HepG2 (cell line): Measurements from ENCODE around the gene PALM3. TPM values are rescaled to one million over a fixed set of nuclear protein-coding genes. Genes with fewer than 3 reads are reported as not detected.

Experiments used
- ATAC-seq: fragments of 200-7000 bp; cut with Tn5 transposase; 3 replicates; pipeline ENCODE4 v1.9.1; 2020; ENCODE audit warnings: mild to moderate bottlenecking, moderate library complexity
- BruUV-seq: library from RNA; stranded (reverse); fragments of 400-500 nt; replicated peaks from 2 replicates; lab custom pipeline; 2021; lab: Mats Ljungman, UMichigan
- CTCF ChIA-PET: fragments of 300-600 bp; formaldehyde crosslinking; extraction: SDS; loops from one replicate; lab custom pipeline; 2021; ENCODE audit warnings: low total read pairs, inconsistent platforms, low intra/inter-chr PET ratio; lab: Yijun Ruan, JAX
- POLR2A ChIA-PET: fragments of 350-600 bp; sonication (Branson Sonifier 250); formaldehyde crosslinking; loops from one replicate; lab custom pipeline; 2020; ENCODE audit warnings: antibody characterized with exemption, inconsistent platforms; lab: Yijun Ruan, JAX
- DNase-seq: peaks from one replicate; pipeline ENCODE4 v3.0.0-alpha.2; 2015; ENCODE audit warnings: low spot score
- FAIRE-seq: peaks from 3 replicates; lab custom pipeline; 2011; peaks lifted over from hg19 to GRCh38; lab: Jason Lieb, UNC
- H2AFZ ChIP-seq: one replicate; pipeline ENCODE4 v1.6.1; 2011; ENCODE audit warnings: low read length, inconsistent platforms
- H3K27ac ChIP-seq: fragments of 300-600 bp; 3 replicates; pipeline ENCODE4 v1.8.0; 2011; ENCODE audit warnings: mixed run types, mild to moderate bottlenecking, mixed read lengths, low read length, inconsistent platforms; ENCODE audit not compliant: insufficient read depth; ENCODE audit errors: extremely low read length
- H3K27me3 ChIP-seq, 2 experiments: fragments of 200-600 bp in 1 of 2; 2 replicates in 1 of 2; 3 replicates in 1 of 2; pipeline versions ENCODE4 v1.6.0 to v1.8.0; 2011; ENCODE audit warnings: low read length in 2 of 2, mild to moderate bottlenecking in 2 of 2, moderate library complexity in 2 of 2, inconsistent platforms in 1 of 2; ENCODE audit not compliant: insufficient read depth in 2 of 2, control insufficient read depth in 1 of 2
- H3K36me3 ChIP-seq, 2 experiments: fragments of 200-600 bp in 1 of 2; replicated peaks in 1 of 2; 2 replicates in 1 of 2; 3 replicates in 1 of 2; pipeline versions ENCODE4 v1.5.1 to v1.8.0; 2011; ENCODE audit warnings: low read length in 2 of 2, inconsistent platforms in 1 of 2; ENCODE audit not compliant: insufficient read depth in 2 of 2, control insufficient read depth in 1 of 2
- H3K4me1 ChIP-seq: 2 replicates; pipeline ENCODE4 v1.5.1; 2012; ENCODE audit warnings: low read length, inconsistent platforms; ENCODE audit not compliant: insufficient read depth
- H3K4me2 ChIP-seq: 2 replicates; pipeline ENCODE4 v1.6.0; 2011; ENCODE audit warnings: low read depth, low read length, inconsistent platforms
- H3K4me3 ChIP-seq, 3 experiments: fragments of 200-600 bp in 1 of 3; sonication (generic), shearing (Covaris generic) in 1 of 3; replicated peaks in 1 of 3; 2 replicates each; pipeline ENCODE4 v1.5.1; 2011 to 2016; ENCODE audit warnings: low read length in 3 of 3, inconsistent platforms in 2 of 3, low read depth in 2 of 3, mild to moderate bottlenecking in 2 of 3, control low read depth in 1 of 3, mixed read lengths in 1 of 3; ENCODE audit not compliant: insufficient read depth in 1 of 3
- H3K79me2 ChIP-seq: one replicate; pipeline ENCODE4 v1.6.1; 2011; ENCODE audit warnings: low read length, inconsistent platforms; ENCODE audit not compliant: insufficient read depth
- H3K9ac ChIP-seq: 2 replicates; pipeline ENCODE4 v1.6.0; 2011; ENCODE audit warnings: mild to moderate bottlenecking, low read depth, low read length, inconsistent platforms; ENCODE audit not compliant: insufficient read depth
- H3K9me3 ChIP-seq: 2 replicates; pipeline ENCODE4 v1.5.1; 2012; ENCODE audit warnings: mild to moderate bottlenecking, low read length
- H4K20me1 ChIP-seq: 2 replicates; pipeline ENCODE4 v1.6.0; 2011; ENCODE audit warnings: inconsistent platforms, mild to moderate bottlenecking, low read length, moderate library complexity; ENCODE audit not compliant: insufficient read depth
- ATAD3A ChIP-seq: sonication (generic); formaldehyde crosslinking; IDR thresholded peaks from 2 replicates; pipeline ENCODE4 v1.4.0; 2020; ENCODE audit warnings: missing genetic modification reagents
- E2F2 ChIP-seq: sonication (generic); formaldehyde crosslinking; IDR thresholded peaks from 2 replicates; pipeline ENCODE4 v1.4.0; 2020; ENCODE audit warnings: missing genetic modification reagents, borderline replicate concordance
- MATR3 ChIP-seq: sonication (generic); formaldehyde crosslinking; IDR thresholded peaks from 2 replicates; pipeline ENCODE4 v1.4.0; 2020; ENCODE audit warnings: missing genetic modification reagents
- RAD21 ChIP-seq: fragments of 450-650 bp; formaldehyde crosslinking; IDR thresholded peaks from 2 replicates; pipeline ENCODE4 v1.5.0; 2020; ENCODE audit warnings: mild to moderate bottlenecking
- SAP130 ChIP-seq: IDR thresholded peaks from 2 replicates; pipeline ENCODE4 v1.6.1; 2016; ENCODE audit warnings: low read depth
- SKIL ChIP-seq: sonication (generic); formaldehyde crosslinking; IDR thresholded peaks from 2 replicates; pipeline ENCODE4 v1.8.0; 2022; ENCODE audit warnings: missing genetic modification reagents, mild to moderate bottlenecking, moderate library complexity, borderline replicate concordance
- SMC3 ChIP-seq: IDR thresholded peaks from 2 replicates; pipeline ENCODE4 v1.6.1; 2011; ENCODE audit warnings: low read length, improper control_type of control experiment
- STAG1 ChIP-seq: sonication (generic); formaldehyde crosslinking; IDR thresholded peaks from 2 replicates; pipeline ENCODE4 v1.4.0; 2020; ENCODE audit warnings: missing genetic modification reagents
- TERF1 ChIP-seq: sonication (generic); formaldehyde crosslinking; IDR thresholded peaks from 2 replicates; pipeline ENCODE4 v1.8.0; 2022; ENCODE audit warnings: mild to moderate bottlenecking, missing genetic modification reagents, moderate library complexity
- THAP11 ChIP-seq: IDR thresholded peaks from 2 replicates; pipeline ENCODE4 v1.6.1; 2016; ENCODE audit warnings: missing biosample characterization, missing genetic modification reagents
- ZBTB33 ChIP-seq: sonication (generic); formaldehyde crosslinking; IDR thresholded peaks from 2 replicates; pipeline ENCODE4 v1.4.0; 2020; ENCODE audit warnings: missing genetic modification reagents
- WGBS: methylation state at CpG from one replicate; pipeline ENCODE4 v1.1.6; 2017; ENCODE audit warnings: low lambda C conversion rate; 5-methylcytosine and 5-hydroxymethylcytosine counted together
- in situ Hi-C: cut with HindIII; loops from 2 replicates; pipeline ENCODE4 v1.10.0; 2017; ENCODE audit warnings: low pct_unique_long_range_greater_than_20kb; ENCODE audit not compliant: extremely low pct_ligation_motif_present
- intact Hi-C: fragments of 100-400 bp; cut with micrococcal nuclease; formaldehyde crosslinking; loops from one replicate; pipeline ENCODE4 v1.10.0; 2022; ENCODE audit not compliant: unreplicated experiment
- polyA plus RNA-seq, 8 experiments: library from polyadenylated mRNA; depleted of rRNA in 3 of 8; stranded (reverse) in 7 of 8; unstranded in 1 of 8; fragments of >200 nt; fragmentation: Illumina TruSeq in 4 of 8; extraction: Trizol in 4 of 8; gene quantifications; 2 replicates each; pipeline versions ENCODE4 v1.2.1 to v1.2.3, GENCODE V29; 2011 to 2016; ENCODE audit warnings: low read depth in 4 of 8, missing spikeins in 1 of 8, mixed read lengths in 1 of 8; ENCODE audit not compliant: insufficient read depth in 1 of 8
- total RNA-seq, 5 experiments: library from RNA; depleted of rRNA; stranded (reverse); fragments of >200 nt; fragmentation: Illumina TruSeq; extraction: Trizol; gene quantifications; 2 replicates each; pipeline ENCODE4 v1.2.3, GENCODE V29; 2016; ENCODE audit warnings: low read depth in 1 of 5
- TF ChIP-seq, protein P1 (sequence below): sonication (generic); formaldehyde crosslinking; IDR thresholded peaks from 2 replicates; pipeline ENCODE4 v1.4.0; 2020; ENCODE audit warnings: missing genetic modification reagents
- TF ChIP-seq, protein P2 (sequence below): sonication (generic); formaldehyde crosslinking; IDR thresholded peaks from 2 replicates; pipeline ENCODE4 v1.5.0; 2020; ENCODE audit warnings: mild to moderate bottlenecking, missing genetic modification reagents, moderate library complexity

PALM3 gene
- total and polyA plus RNA-seq, 2 of the 13 experiments (the other 11 are each of a cell fraction or from before 2014, with no cell fraction given) = 0.79 to 2.4 TPM

DNA sequence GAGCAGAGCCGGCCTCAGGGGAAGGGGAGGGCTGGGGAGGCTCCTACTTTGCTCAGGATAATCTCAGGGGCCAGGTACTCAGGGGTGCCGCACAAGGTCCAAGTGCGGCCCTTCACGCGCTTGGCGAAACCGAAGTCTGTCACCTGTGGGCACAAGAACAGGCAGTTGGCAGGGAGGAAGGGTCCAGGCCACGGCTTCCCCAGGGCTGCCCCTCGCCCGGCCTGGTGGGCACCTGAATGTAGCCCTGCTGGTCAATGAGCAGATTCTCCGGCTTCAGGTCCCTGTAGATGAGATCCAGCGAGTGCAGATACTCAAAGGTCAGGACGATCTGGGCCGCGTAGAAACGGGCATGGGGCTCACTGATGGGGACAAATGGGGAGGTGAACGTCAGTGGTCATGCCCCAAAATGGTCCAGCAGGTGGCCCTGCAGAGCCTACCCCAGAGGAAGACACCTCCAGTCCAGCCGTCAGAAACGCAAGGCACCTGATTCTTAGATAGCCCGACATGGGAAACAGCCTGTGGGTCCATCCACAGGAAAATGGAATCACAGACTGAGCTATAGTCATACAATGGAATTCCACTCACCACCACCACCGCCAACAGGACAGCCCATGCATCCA lies 35.8 kb upstream of the PALM3 start:
- peaks cover 4 to 22% of the 10 kb centered on the region in 2 experiments for H3K36me3 ChIP-seq
- H3K9me3 ChIP-seq = peaks cover 6% of the 10 kb centered on the region; the same call in 1 of the 2 replicates
- no peak overlapping the region for H3K27ac ChIP-seq
- FAIRE-seq (no peak), DNase-seq (no peak), ATAC-seq (peak; percentile 73)
- no peak overlapping the region for H3K4me2 ChIP-seq
- no peaks in the 10 kb centered on the region for H4K20me1 ChIP-seq
- no peak overlapping the region for H3K9ac ChIP-seq
- H3K4me3 ChIP-seq = no peak overlapping the region
- intact Hi-C loops (no loop called here), in situ Hi-C loops (no loop called here)
- no peaks in the 10 kb centered on the region for H3K79me2 ChIP-seq
- no peaks in the 10 kb centered on the region for H3K4me1 ChIP-seq
- 87% methylated on average over 15 of the region's 21 CpGs for WGBS
- no TSS peak for BruUV-seq
- no peak overlapping the region for H2AFZ ChIP-seq
- no peaks in the 10 kb centered on the region for H3K27me3 ChIP-seq
- CTCF ChIA-PET = interaction anchor here (0.6 to 1.4 kb wide), 3 partner anchors 15 to 40 kb away, joined by 3 to 5 read pairs (median 3); no protein-coding TSS in a partner anchor
- POLR2A ChIA-PET = no interaction called here
- 0 out of 2 replicates have a peak, but pooled peaks have one; percentile 26 for TF ChIP-seq E2F2 (CRISPR knock-in tag)
- TF ChIP-seq, protein P1, sequence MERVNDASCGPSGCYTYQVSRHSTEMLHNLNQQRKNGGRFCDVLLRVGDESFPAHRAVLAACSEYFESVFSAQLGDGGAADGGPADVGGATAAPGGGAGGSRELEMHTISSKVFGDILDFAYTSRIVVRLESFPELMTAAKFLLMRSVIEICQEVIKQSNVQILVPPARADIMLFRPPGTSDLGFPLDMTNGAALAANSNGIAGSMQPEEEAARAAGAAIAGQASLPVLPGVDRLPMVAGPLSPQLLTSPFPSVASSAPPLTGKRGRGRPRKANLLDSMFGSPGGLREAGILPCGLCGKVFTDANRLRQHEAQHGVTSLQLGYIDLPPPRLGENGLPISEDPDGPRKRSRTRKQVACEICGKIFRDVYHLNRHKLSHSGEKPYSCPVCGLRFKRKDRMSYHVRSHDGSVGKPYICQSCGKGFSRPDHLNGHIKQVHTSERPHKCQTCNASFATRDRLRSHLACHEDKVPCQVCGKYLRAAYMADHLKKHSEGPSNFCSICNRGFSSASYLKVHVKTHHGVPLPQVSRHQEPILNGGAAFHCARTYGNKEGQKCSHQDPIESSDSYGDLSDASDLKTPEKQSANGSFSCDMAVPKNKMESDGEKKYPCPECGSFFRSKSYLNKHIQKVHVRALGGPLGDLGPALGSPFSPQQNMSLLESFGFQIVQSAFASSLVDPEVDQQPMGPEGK (CRISPR knock-in tag) = no peak
- peak; percentile 82 for TF ChIP-seq ZBTB33 (CRISPR knock-in tag)
- no peak for TF ChIP-seq ATAD3A
- TF ChIP-seq, protein P2, sequence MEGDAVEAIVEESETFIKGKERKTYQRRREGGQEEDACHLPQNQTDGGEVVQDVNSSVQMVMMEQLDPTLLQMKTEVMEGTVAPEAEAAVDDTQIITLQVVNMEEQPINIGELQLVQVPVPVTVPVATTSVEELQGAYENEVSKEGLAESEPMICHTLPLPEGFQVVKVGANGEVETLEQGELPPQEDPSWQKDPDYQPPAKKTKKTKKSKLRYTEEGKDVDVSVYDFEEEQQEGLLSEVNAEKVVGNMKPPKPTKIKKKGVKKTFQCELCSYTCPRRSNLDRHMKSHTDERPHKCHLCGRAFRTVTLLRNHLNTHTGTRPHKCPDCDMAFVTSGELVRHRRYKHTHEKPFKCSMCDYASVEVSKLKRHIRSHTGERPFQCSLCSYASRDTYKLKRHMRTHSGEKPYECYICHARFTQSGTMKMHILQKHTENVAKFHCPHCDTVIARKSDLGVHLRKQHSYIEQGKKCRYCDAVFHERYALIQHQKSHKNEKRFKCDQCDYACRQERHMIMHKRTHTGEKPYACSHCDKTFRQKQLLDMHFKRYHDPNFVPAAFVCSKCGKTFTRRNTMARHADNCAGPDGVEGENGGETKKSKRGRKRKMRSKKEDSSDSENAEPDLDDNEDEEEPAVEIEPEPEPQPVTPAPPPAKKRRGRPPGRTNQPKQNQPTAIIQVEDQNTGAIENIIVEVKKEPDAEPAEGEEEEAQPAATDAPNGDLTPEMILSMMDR (CRISPR knock-in tag) = peak; percentile 57
- peak; percentile 56 for TF ChIP-seq STAG1
- no peak for TF ChIP-seq TERF1
- no peak for TF ChIP-seq SKIL (CRISPR knock-in tag)
- TF ChIP-seq MATR3 (CRISPR knock-in tag) = no peak
- 0 out of 2 replicates have a peak, but pooled peaks have one; percentile 14 for TF ChIP-seq SAP130 (CRISPR knock-in tag)
- no peak for TF ChIP-seq THAP11
- peak; percentile 61 for TF ChIP-seq RAD21 (CRISPR knock-in tag)
- TF ChIP-seq SMC3 = peak; percentile 53
